ENCODE data around the gene EFCAB5. TPM values are rescaled to one million over a fixed set of nuclear protein-coding genes. Genes with fewer than 3 reads are reported as not detected.

The EFCAB5 gene
- total and polyA plus RNA-seq, 2 of the 13 experiments (the other 11 are each of a cell fraction or from before 2014, with no cell fraction given): 0.15 TPM; not detected in 1

GRCh38 chr17:30093463-30094147, 152.2 kb downstream of the EFCAB5 start (continued):
- no peak for TF ChIP-seq ARID4A (CRISPR knock-in tag; IDR thresholded peaks at IDR 0.05; ENCODE audit: borderline replicate concordance)
- TF ChIP-seq ATF7 (IDR thresholded peaks at IDR 0.05): no peak
- no peak for TF ChIP-seq ATF7 (CRISPR knock-in tag; IDR thresholded peaks at IDR 0.05)
- peak; percentile 83 for TF ChIP-seq CTCF (CRISPR knock-in tag; IDR thresholded peaks at IDR 0.05)
- peak; percentile 89 for TF ChIP-seq ZBTB26 (CRISPR knock-in tag; IDR thresholded peaks at IDR 0.05; ENCODE audit: borderline replicate concordance)
- no peak for TF ChIP-seq TMF1 (CRISPR knock-in tag; IDR thresholded peaks at IDR 0.05; ENCODE audit: low read depth)
- 0 out of 2 replicates have a peak, but pooled peaks have one; percentile 9 for TF ChIP-seq GATA4 (IDR thresholded peaks at IDR 0.05; ENCODE audit: borderline replicate concordance, low read depth)
- TF ChIP-seq MAFG (CRISPR knock-in tag; IDR thresholded peaks at IDR 0.05): no peak
- no peak for TF ChIP-seq GMEB2 (CRISPR knock-in tag; IDR thresholded peaks at IDR 0.05; ENCODE audit: low read depth)
- TF ChIP-seq MLLT10 (CRISPR knock-in tag; IDR thresholded peaks at IDR 0.05): no peak
- no peak for TF ChIP-seq ZNF652 (CRISPR knock-in tag; IDR thresholded peaks at IDR 0.05; ENCODE audit: borderline replicate concordance, low read depth)
- TF ChIP-seq ZNF550 (CRISPR knock-in tag; IDR thresholded peaks at IDR 0.05; ENCODE audit: borderline replicate concordance): no peak
- TF ChIP-seq RAD21 (CRISPR knock-in tag; IDR thresholded peaks at IDR 0.05): peak; percentile 76
- no peak for TF ChIP-seq DR1 (CRISPR knock-in tag; IDR thresholded peaks at IDR 0.05)
- peak; percentile 73 for TF ChIP-seq SMC3 (IDR thresholded peaks at IDR 0.05; ENCODE audit: low read length)
- TF ChIP-seq ZSCAN9 (CRISPR knock-in tag; IDR thresholded peaks at IDR 0.05; ENCODE audit: borderline replicate concordance): 0 out of 2 replicates have a peak, but pooled peaks have one; percentile 24
- TF ChIP-seq FOSL2 (CRISPR knock-in tag; IDR thresholded peaks at IDR 0.05): no peak
- no peak for TF ChIP-seq ZNF317 (CRISPR knock-in tag; IDR thresholded peaks at IDR 0.05)
- no peak for TF ChIP-seq HDAC1 (CRISPR knock-in tag; IDR thresholded peaks at IDR 0.05)
